ENCODE results near the gene RFX5.
A peak's percentile ranks its signal among the peaks of the same experiment; 100 is the strongest.
"Not testable (repeated sequence)": the region's sequence is repeated elsewhere in the genome, so short reads cannot be mapped to it uniquely, and the experiment has no call there.

Gene RFX5

DNA sequence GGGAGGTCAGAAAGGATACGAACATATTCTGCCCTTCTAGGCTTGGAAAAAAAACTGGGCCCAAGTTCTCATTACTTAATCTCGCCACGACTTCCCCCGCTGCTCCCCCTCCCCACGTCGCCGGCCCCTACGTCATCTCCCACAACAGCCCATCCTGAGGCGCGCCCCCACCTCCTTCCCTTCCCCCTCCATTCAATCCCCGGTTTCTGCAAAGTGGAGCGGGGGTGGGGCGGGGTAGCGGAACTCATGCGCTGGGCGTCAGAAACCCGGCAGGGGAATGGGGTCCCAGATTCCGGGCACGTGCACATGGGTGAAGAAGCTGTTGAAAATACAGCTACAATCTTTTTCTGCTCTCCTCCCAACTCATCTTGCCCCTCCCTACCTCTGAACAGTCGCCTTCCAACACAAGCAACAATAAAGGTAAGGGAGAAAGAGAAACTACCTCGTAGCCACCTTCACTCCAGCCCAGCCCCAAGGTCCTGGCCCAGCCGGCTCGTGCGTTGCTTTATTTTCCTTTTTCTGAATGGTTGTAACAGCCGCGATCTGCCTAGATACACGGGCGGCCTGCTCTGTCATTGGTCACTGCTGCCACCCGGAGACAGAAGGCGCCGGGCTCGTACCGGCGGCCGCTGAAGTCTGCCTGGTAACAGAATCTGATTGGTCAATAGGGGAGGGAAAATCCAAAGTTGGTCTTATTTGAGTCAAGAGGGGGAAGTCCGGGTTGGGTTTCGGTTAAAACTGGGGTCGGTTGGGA lies at the start of gene RFX5:
Gene RFX5 (minus strand): TSS at position 484 of the 754 bp plus-strand sequence. CDS start 932 bp downstream, outside the sequence.
- DNase-seq (ENCODE audit: low read depth), result peak; percentile 81

DNA sequence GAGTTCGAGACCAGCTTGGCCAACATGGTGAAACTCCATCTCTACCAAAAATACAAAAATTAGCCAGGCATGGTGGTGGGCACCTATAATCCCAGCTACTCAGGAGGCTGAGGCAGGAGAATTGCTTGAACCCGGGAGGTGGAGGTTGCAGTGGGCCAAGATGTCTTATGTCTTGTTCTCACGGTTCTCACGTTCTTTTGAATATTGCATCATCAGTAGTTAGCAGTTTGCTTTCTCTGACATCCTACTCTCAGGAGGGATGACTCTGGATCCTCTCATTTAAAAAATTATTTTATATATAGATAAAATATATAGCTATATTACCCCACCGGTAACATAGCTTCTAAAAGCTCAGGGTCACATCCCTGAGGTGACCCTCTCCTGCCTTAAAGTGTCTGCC lies 49.2 kb upstream of the RFX5 start:
- not testable (repeated sequence) for DNase-seq (ENCODE audit: low read depth)

DNA sequence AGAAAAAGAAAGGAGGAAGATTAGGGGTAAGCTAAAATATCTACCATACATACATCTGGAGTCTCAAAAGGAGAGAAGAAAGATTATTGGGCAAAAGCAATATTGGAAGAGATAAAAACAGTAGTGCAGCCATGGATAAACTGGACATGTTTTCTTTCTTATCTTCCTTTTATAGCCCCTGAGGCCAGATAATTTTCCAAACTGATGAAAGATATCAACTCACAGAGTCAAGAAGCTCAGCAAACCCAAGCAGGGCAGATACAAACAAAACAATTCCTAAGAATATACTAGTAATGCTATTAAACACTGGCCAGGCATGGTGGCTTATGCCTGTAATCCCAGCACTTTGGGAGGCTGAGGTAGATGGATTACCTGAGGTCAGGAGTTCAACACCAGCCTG lies 46.5 kb upstream of the RFX5 start:
- DNase-seq (ENCODE audit: low read depth), result no peak

DNA sequence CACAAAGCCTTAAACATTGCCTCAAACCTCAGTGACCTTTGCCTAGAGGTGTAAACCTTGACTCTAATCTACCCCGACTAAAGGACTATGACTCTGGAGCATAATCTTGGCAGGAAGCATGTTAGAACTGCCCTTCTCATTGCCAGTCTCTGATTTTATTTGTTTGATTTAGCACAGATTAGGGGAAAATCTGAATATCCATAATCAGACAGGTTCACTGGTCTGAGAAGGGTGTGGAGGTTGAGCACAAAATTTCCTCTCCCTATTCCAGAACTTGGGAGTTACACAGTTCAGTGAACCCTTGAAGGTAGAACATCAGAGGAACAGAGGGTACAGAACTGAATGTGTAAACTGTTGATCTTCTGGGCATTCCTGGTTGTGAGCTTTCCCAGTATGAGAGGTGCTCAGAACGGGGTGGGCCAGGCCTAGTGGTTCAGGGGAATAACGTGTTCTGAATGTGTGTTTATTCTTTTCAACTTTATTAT lies 44.1 kb upstream of the RFX5 start:
- no peak for DNase-seq (ENCODE audit: low read depth)

DNA sequence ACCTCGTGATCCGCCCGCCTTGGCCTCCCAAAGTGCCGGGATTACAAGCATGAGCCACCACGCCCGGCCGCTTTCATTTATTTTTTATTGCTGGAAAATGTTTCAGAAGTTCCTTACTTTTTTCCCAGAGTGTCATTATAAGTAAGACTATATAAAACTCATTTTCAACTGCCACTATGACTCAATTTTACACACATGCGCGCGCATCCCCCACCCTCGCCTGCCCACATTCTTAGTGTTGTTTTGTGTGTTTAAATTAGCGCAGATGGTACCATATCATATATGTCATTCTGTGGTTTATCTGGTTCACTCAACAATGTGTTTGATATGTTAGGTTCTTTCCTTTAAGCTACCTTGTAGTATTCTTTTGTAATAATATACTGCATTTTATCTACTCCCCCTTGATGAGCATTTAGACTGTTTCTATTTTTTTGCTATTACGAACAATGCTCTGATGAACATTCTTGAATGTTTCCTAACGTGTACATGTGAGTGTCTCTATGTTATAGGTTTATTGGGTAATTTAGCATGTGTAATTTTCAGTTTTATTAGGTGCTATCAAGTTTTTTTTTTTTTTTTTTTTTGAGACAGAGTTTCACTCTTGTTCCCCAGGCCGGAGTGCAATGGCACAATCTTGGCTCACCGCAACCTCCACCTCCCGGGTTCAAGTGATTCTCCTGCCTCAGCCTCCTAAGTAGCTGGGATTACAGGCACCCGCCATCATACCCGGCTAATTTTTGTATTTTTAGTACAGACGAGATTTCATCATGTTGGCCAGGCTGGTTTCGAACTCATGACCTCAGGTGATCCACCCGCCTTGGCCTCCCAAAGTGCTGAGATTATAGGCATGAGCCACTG lies 43.4 kb upstream of the RFX5 start:
- DNase-seq (ENCODE audit: low read depth), result not testable (repeated sequence)

DNA sequence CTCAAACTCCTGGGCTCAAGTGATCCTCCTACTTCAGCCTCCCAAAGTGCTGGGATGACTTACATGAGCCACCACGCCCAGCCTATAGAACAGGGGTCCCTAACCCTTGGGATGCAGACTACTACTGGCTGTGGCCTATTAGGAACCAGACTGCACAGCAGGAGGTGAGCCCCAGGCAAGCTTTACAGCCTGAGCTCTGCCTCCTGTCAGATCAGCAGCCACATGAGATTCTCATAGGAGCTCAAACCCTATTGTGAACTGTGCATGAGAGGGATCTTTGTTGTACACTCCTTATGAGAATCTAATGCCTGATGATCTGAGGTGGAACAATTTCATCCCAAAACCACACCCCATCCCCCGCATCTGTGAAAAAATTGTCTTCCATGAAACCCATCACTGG lies 39.0 kb upstream of the RFX5 start:
- DNase-seq (ENCODE audit: low read depth), result no peak

DNA sequence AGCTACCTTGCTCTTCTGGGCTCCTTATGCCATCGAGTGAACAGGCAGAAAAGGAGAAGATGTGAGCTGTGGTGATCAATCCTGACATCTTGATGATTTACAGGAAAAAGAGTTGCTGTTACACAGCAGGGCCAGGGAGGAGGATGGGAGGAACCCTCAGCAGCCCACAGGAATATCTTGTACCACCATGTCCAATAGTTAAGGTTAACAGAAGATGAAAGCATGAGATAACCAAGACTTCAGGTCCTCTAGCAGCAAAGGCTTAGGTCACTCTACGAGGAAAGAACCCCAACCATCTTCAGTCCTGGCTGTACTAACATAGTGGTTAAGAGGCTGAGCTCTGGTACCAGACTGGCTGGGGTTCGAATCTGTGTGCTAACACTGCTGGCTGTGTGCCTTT lies 37.5 kb upstream of the RFX5 start:
- no peak for DNase-seq (ENCODE audit: low read depth)

DNA sequence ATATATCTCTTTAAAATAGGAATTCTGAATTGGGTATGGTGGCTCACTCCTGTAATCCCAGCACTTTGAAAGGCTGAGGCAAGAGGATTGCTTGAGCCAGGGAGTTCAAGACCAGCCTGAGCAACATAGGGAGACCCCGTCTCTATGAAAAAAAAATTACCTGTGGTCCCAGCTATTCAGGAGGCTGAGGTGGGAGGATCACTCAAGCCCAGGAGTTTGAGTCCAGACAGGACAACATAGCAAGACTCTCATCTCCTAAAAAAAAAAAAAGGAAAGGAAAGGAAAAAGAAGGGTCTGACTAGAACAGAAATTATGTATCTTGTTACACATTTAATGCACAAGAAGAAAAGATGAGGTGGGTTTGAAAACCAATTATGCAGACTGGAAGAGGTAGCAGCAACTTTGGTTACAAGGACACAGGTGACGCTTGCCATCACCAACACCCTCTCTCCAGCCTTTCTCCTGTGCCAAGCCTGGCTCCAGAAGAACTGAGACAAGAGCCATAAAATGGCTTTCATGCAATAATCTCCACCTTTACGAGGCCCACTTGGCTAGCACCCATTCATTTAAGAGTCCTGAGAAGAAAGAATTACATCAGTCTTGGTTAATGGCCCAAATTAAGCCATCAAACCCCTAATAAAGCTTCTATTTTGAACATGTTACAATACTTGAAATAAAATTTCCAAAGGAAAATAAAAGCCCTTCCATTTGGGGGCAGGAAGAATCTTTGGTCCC lies 30.3 kb upstream of the RFX5 start:
- no peak for DNase-seq (ENCODE audit: low read depth)

DNA sequence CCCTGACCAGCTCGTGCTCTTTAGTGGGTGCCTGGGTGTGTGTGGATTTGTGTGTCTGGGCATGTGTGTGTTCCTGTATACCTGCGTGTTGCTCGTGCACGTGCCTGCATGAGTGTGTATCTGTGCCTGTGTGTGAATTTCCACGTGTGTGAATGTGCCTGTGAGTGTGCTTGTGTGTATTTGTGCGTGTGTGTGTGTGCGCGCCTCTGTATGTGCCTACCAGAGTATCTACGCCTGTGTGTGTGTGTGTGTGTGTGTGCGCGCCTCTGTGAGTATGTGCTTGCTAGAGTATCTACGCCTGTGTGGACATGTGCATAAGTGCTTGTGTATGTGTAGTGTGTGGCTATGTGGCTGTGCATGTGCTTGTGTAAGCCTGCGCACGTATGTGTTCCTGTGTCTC lies 26.1 kb upstream of the RFX5 start:
- no peak for DNase-seq (ENCODE audit: low read depth)

DNA sequence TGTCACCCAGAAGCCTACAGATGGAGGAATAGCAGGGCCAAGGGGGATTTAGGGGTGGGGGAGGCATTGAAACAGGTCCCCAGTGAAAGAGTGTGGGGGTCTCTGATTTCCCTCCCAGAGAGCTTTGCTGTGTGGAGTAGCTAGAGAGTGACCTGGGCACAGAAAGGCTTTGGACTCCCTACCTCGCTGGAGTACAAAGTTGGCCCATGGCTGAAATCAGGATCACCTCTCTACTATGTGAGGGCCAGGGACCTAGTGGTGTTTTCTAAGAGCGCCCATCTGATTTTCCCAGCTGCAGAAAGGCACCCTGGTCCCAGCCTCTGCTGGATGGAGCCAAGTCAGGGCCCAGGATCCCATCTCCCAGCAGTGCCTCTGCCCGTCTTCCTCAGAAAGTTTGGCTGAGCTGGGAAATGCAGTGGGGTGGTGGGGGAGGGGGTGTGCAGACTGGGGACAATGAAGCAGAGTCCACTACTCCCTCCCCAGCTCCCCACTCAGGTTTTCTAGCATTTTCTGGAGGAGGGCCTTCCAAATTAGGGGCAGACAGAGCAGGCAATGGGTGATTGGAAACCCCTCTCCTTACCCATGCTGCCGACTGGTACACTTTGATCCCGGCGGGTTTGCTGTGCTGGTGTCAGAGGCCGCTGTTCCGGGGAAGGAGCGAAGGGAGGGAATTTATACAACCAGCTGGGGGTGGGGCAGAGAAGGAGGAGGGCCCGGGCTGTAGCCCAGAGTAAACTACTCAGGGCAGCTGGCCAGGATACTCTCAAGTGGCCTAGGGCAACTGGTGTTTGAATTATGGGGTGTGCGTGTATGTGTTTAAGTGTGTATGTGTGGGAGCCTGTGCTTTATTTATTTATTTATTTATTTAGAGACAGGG lies 25.2 kb upstream of the RFX5 start, which contains the start of gene SELENBP1:
Gene SELENBP1 (minus strand): TSS at position 648 of the 877 bp plus-strand sequence. CDS start 64 bp downstream, at position 584.
- no peak for DNase-seq (ENCODE audit: low read depth)

DNA sequence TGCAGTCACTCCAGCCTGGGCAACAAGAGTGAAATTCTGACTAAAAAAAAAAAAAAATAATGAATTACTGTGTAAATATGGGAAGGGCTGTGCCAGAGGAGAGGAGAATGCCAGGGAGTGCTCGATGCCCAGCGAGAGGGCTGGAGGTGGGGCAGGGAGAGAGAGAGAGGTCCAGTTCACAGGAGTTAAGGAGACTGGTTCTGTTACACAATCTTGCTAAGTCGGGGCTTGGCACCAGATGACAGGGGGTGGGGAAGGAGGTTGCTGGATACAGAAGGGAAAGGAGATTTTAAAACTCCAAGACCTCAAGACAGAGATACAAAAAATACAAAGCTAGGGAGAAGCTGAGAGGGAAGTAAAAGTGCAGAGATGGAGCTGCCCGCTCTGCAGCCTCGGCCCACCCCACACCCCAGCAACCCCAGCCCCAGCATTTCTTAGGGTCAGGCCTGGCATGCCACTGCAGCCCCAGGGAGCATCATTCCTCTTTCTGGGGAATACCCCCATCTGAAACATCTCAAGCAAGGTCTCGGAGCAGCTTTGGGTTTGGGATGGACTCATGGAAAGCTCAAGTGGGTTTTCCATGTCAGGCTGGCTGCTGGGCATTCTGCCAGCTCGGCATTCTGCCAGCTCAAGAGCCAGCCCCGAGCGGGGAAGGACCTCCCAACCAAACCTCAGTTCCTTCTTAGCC lies 24.5 kb upstream of the RFX5 start:
- no peak for DNase-seq (ENCODE audit: low read depth)

DNA sequence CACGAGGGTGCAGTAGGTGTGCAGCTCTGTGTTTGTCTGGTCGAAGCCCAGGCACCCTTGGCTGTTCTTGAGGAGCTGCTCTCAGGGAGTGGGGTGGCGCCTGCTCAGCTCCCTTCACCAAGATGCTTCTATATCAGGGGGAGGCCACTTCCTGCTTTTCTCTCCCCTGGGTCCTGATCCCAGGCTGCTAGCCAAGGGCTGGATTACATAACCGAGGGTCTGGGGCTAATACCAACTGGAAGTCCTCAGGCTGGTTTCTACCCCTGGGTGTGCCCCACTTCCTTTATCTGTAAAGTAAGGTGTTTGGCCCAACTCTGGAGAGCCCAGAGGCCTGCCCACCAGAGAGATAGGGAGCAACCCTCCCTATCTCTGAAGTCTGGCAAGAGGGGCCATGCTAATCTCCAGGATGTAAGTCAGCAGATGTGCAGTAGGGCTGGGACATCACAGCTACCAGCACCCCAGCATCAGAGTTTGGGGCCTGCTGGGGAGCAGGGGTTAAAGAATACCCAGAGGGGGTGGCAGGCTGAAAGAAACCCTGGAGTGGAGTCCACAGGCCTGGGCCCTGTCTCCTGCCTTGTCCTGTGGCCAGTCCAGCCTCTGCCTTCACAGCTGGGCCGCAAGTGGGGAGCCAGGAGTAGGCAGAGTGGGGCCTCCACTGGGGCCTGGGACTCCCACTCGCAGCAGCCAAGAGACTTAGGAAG lies 23.3 kb upstream of the RFX5 start:
- no peak for DNase-seq (ENCODE audit: low read depth)

DNA sequence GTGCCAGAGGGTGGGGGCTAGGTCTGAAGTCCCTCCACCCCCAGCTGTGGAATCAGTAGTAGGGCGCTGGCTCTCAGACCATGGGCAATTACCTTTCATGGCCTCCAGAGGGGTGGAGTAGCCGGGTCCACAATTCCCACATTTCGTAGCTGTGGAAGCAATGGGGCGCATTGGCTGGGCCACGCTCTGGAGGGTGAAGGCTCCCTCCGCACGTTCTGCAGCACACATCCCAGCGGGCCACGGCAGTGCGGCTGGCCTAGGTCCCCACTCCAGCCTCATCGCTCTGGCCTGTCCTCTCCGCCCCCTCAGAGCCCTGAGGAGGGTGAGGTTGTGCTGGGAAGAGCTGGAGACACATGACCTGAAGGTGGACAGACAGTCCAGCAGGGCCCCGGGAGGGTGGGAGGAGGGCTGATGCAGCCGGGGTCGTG lies 22.6 kb upstream of the RFX5 start:
- DNase-seq (ENCODE audit: low read depth), result no peak

DNA sequence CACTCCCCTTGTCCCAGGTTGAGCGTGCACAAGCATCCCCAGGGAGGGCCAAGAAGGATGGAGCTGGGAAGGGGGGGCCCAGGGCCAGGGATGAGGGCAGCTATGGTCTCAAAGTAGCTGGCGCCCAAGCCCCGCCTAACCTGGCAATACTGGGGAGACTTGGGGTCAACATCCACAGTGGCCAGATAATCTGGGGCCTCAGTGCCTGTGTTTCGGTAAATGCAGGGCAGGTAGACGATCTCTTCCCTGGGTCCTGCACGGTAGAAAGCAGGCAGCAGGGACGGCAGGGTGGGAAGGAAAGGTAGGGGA lies 22.2 kb upstream of the RFX5 start:
- no peak for DNase-seq (ENCODE audit: low read depth)

DNA sequence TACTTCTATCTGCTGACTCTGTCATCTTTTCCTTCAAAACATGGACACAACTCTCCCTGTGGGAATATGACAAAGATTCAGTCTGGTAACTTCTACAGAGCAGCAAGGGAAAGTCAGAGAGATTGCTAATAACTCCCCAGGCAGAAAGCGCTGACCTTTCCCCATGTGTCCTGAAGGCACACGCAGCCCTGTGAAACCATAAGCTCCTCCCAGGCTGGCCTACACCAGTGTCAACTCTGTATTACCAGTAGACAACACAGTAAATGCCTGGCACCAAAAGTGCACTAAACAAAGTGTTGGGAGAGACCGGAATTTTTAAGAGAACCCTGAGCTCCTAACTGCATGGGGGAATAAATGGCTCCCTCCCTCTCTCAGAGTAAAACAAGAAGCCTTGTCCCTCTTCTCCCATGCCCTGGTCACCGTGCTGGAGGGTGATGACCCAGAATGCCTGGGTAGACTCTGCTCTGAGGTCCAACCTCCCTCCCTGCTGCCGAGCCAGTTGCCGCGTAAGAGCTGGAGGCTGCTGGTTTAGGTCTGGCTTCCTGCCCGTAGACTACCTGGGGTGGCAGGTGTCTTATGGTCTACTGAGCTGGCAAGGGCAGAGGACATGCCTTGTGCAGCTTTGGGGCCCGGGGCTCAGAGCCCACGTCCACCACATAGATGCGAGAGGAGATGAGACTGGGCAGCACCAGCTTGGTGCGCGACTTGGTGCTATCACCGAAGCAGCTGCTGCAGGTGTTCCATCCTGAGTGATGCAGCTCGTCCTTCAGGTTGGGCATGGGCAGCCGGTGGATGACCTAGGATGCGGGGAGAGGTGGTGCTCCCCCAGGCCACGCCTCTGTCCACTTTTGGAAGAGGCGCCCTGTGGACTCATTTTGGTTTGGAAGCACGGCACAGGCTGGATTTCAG lies 21.6 kb upstream of the RFX5 start:
- DNase-seq (ENCODE audit: low read depth), result no peak

DNA sequence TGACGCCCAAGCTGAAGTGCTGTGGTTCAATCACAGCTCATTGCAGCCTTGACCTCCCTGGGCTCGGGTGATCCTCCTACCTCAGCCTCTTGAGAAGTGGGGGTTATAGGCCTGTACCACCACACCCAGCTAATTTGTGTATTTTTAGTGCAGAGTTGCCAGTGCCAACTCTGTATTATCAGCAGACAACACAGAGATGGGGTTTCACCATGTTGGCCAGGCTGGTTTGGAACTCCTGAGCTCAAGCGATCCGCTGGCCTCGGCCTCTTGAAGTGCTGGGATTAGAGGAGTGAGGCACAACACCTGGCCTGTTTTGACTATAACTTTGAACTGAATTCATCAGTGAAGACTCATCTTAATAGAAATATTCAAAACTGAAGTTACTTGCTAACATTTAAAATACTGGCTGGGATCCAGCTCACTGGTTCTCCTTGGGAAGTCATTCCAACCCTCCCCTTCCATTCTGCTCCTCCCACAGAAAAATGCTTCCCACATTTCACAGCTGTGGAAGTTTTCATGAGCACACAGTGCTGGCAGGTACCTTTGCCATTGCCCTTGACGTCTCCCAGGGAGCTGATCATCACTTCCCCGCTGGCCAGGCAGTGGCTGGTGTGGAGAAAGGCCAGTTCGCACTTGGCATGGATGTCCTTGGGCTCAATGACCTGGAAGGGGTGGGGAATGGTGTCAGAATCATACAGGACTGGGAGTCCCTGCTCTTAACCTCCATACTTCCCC lies 20.8 kb upstream of the RFX5 start:
- DNase-seq (ENCODE audit: low read depth), result no peak

DNA sequence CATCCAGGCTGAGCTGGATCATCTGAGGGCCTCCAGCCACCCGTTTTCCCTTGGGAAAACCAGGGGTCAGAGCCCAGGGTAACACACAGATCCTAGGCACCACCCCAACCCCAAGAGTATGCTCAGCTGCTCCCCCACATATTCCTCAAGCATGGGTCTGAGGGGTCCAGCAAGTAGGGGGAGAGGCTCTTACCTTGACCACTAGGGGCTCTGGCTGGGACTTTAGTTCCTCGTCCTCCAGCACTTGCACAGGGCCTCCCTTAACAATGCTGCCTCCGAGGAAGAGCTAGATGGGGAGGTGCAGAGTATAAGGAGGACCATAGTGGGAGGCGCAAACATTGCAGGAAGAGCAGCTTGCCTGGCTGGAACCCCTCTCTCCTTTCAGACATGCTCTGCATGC lies 17.9 kb upstream of the RFX5 start:
- no peak for DNase-seq (ENCODE audit: low read depth)

Data from stimulated activated CD8-positive, alpha-beta memory T cell treated with anti-CD3 and anti-CD28 coated beads, Interleukin-7, amount 100 ng/mL, for 24 hours (primary cell).